T-cell (primary cell): ENCODE measurements around the gene SCN2B. TPM values are rescaled to one million over a fixed set of nuclear protein-coding genes. Genes with fewer than 3 reads are reported as not detected.
"Not testable (repeated sequence)": the region's sequence is repeated elsewhere in the genome, so short reads cannot be mapped to it uniquely, and the experiment has no call there.

Experiments used
- ATAC-seq, 4 experiments: fragments of 200-7000 bp in 3 of 4; fragments of 150-1000 bp in 1 of 4; cut with Tn5 transposase; replicated peaks in 1 of 4; 1 replicate in 3 of 4; 2 replicates in 1 of 4; pipeline ENCODE4 v1.10.0; 2021; ENCODE audit warnings: moderate library complexity in 3 of 4, mild to moderate bottlenecking in 2 of 4, moderate number of reproducible peaks in 1 of 4
- CTCF ChIA-PET, 2 donors: fragments of 300-600 bp; sonication (Branson Sonifier 250); formaldehyde crosslinking; loops; one replicate each; lab custom pipeline; 2022; ENCODE audit warnings: antibody characterized with exemption in 2 of 2; lab: Charles Lee
- POLR2A ChIA-PET, 2 donors: fragments of 300-600 bp; sonication (Branson Sonifier 250); formaldehyde crosslinking; loops; one replicate each; lab custom pipeline; 2022; ENCODE audit warnings: antibody characterized with exemption in 2 of 2; lab: Charles Lee
- DNase-seq, 35 experiments: peaks; one replicate each; pipeline versions ENCODE4 v3.0.0 to v3.0.0-alpha.2; 2013 to 2023
- H3K27ac ChIP-seq: one replicate; pipeline ENCODE4 v1.5.1; 2013; ENCODE audit warnings: low read length
- H3K27me3 ChIP-seq, 2 experiments: replicated peaks in 1 of 2; 1 replicate in 1 of 2; 2 replicates in 1 of 2; pipeline versions ENCODE4 v1.6.1 to v1.7.0; 2013; ENCODE audit warnings: low read length in 1 of 2, mixed read lengths in 1 of 2; ENCODE audit not compliant: control insufficient read depth in 2 of 2, insufficient read depth in 2 of 2; ENCODE audit errors: extremely low read depth in 1 of 2
- H3K36me3 ChIP-seq, 2 donors: 1 replicate in 1 of 2; 2 replicates in 1 of 2; pipeline versions ENCODE4 v1.6.1 to v1.7.0; 2013; ENCODE audit warnings: low read length in 1 of 2; ENCODE audit not compliant: control insufficient read depth in 2 of 2, insufficient read depth in 1 of 2; ENCODE audit errors: extremely low read depth in 1 of 2
- H3K4me1 ChIP-seq, 2 experiments: 1 replicate in 1 of 2; 2 replicates in 1 of 2; pipeline versions ENCODE4 v1.6.1 to v1.7.0; 2013; ENCODE audit warnings: low read length in 2 of 2, mixed read lengths in 1 of 2; ENCODE audit not compliant: insufficient read depth in 2 of 2, control insufficient read depth in 1 of 2; ENCODE audit errors: extremely low read depth in 1 of 2
- H3K4me3 ChIP-seq, 2 donors: 1 replicate in 1 of 2; 2 replicates in 1 of 2; pipeline versions ENCODE4 v1.5.1 to v1.7.0; 2013; ENCODE audit warnings: mild to moderate bottlenecking in 2 of 2, low read length in 1 of 2, moderate library complexity in 1 of 2; ENCODE audit not compliant: control insufficient read depth in 1 of 2; ENCODE audit errors: extremely low read depth in 1 of 2
- H3K9me3 ChIP-seq: 2 replicates; pipeline ENCODE4 v1.7.0; 2013
- H3K27ac Mint-ChIP-seq, 2 donors: one replicate each; pipeline ENCODE4 v1.8.0; 2020 to 2021; ENCODE audit warnings: mild to moderate bottlenecking in 2 of 2, mixed read lengths in 2 of 2
- H3K27me3 Mint-ChIP-seq, 2 donors: one replicate each; pipeline ENCODE4 v1.8.0; 2021 to 2022; ENCODE audit warnings: mixed read lengths in 2 of 2
- H3K36me3 Mint-ChIP-seq: one replicate; pipeline ENCODE4 v1.8.0; 2021; ENCODE audit warnings: mixed read lengths
- H3K4me1 Mint-ChIP-seq, 3 donors: one replicate each; pipeline ENCODE4 v1.8.0; 2020 to 2022; ENCODE audit warnings: mixed read lengths in 3 of 3, mild to moderate bottlenecking in 1 of 3
- H3K4me3 Mint-ChIP-seq, 3 donors: one replicate each; pipeline ENCODE4 v1.8.0; 2020 to 2022; ENCODE audit warnings: mild to moderate bottlenecking in 3 of 3, mixed read lengths in 3 of 3, moderate library complexity in 3 of 3
- H3K9me3 Mint-ChIP-seq, 3 donors: one replicate each; pipeline ENCODE4 v1.8.0; 2020 to 2022; ENCODE audit warnings: mixed read lengths in 3 of 3
- WGBS: methylation state at CpG from one replicate; pipeline ENCODE4 v1.1.5; 2013; ENCODE audit warnings: missing lambda C conversion rate; ENCODE audit not compliant: insufficient coverage; 5-methylcytosine and 5-hydroxymethylcytosine counted together
- total RNA-seq, 35 experiments: library from RNA in 6 of 35; stranded (reverse) in 6 of 35; fragments of 120-200 nt in 1 of 35; gene quantifications; one replicate each; pipeline versions ENCODE4 v1.2.1 to v1.2.4 and lab custom pipeline; 2013 to 2026

Gene SCN2B
- total RNA-seq, 5 donors from 2014 or later (not counting 1 experiment from before 2014, with no cell fraction given) = 0.06 TPM; not detected in 4

DNA sequence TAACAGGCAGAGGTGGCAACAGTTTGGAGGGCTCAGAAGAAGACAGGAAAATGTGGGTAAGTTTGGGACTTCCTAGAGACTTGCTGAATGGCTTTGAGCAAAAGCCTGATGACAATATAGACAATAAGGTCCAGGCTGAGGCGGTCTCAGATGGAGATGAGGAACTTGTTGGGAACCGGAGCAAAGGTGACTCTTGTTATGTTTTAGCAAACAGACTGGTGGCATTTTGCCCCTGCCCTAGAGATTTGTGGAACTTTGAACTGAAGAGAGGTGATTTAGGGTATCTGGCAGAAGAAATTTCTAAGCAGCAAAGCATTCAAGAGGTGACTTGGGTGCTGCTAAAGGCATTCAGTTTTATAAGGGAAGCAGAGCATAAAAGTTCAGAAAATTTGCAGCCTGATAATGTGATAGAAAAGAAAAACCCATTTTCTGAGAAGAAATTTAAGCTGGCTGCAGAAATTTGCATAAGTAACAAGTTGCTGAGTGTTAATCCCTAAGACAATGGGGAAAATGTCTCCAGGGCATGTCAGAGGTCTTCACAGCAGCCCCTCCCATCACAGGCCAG is 14.6 kb upstream of the SCN2B start:
- Histone ChIP-seq H3K27me3 (peaks cover 0 to 13% of the 10 kb centered on the region in 2 experiments), H3K36me3 (peaks cover 0 to 26% of the 10 kb centered on the region in 2 donors)
- H3K9me3 ChIP-seq, H3K4me3 Mint-ChIP-seq, H3K27ac ChIP-seq, H3K4me1 ChIP-seq, H3K4me3 ChIP-seq, H3K4me1 Mint-ChIP-seq, H3K9me3 Mint-ChIP-seq, DNase-seq, ATAC-seq, CTCF ChIA-PET, POLR2A ChIA-PET: not testable (repeated sequence)
- Mint-ChIP-seq H3K27me3 (peaks cover 7 to 17% of the 10 kb centered on the region in 2 donors), H3K36me3 (peaks cover 27% of the 10 kb centered on the region), H3K27ac (peak overlapping the region in 1 of 2 donors; percentile 11)
- no CpG with 5 or more reads among the region's 2 CpGs for WGBS

DNA sequence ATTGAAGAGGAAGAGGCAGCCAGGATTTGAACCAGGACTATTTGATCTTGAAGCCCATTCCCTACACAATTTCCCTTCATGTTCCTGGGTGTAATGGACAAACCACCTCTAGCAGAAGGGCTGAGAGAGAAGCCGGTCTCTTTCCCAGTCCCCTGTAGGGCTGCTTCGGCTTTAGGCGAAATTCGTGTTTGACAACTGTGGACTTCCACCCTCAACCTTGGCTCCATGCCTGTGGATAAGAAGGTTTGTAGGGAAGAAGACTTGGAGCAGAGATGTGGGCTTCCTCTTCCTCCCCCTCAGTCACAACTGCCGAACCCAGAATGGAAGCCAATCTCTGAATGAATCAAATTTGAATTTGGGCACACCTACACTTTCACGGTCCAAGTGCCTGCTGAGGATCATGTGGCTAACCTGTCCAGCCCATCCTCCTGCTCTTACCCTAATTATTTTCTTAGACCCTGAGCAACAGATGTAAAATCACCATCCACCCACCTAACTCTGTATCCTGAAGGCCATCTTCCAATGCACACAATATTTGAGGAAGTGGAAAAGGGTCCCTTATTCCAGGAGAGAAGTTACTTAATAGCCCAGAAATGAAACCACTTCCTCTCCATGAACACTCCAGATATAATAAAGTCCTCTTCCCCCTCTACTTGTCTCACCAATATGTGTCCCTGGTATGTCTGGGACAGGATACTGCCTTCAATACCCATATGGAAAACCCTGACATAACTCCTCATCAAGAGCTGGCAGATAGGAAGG is 10.1 kb upstream of the SCN2B start:
- peaks cover 0 to 4% (median 0%) of the 10 kb centered on the region in 3 donors for H3K9me3 Mint-ChIP-seq
- H3K4me1 ChIP-seq = no peaks in the 10 kb centered on the region
- no peak overlapping the region for H3K4me3 ChIP-seq
- H3K27ac Mint-ChIP-seq = no peak overlapping the region
- peaks cover 21 to 22% of the 10 kb centered on the region in 2 donors for H3K27me3 Mint-ChIP-seq
- POLR2A ChIA-PET = no interaction called here
- H3K36me3 Mint-ChIP-seq = no peaks in the 10 kb centered on the region
- no peak overlapping the region for H3K27ac ChIP-seq
- H3K27me3 ChIP-seq = peaks cover 0 to 21% of the 10 kb centered on the region in 2 experiments
- WGBS = 60% methylated on average over 1 of the region's 6 CpGs
- no peaks in the 10 kb centered on the region for H3K36me3 ChIP-seq
- no peaks in the 10 kb centered on the region for H3K9me3 ChIP-seq
- H3K4me1 Mint-ChIP-seq = no peaks in the 10 kb centered on the region
- ATAC-seq (no peak), DNase-seq (no peak)
- no peak overlapping the region for H3K4me3 Mint-ChIP-seq
- CTCF ChIA-PET = no interaction called here

DNA sequence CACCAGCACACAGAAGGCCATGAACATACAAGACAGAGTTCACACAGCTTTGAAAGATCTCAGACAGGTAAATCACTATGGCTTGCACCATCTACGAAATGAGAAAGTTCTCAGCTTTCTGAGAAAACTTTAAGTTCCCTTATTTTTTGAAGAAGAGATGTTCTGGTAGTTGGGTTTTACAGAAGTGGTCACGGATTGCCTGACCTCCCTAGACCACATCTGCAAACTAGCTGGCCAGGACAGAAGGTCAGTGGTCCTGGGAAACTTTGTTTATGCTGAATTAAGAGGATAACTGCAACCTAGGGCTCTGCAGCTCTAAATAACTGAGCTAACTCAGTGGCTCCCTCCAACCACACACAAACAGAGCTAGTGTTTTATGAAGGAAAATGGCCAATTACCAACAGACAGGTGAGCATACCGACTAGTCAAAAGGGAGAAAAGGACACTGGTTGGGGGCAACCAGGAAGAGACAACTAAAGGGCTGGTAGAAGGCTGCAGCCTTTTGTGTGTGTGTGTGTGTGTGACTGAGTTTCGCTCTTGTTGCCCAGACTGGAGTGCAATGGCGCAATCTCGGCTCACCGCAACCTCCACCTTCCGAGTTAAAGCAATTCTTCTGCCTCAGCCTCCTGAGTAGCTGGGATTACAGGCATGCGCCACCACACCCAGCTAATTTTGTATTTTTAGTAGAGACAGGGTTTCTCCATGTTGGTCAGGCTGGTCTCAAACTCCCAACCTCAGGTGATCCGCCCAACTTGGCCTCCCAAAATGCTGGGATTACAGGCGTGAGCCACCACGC is 8.5 kb upstream of the SCN2B start:
- POLR2A ChIA-PET = interaction anchor here in 1 of 2 donors (0.7 kb wide), 1 partner anchor 65 kb away, joined by 4 read pairs; no protein-coding TSS in a partner anchor
- H3K27ac Mint-ChIP-seq = no peak overlapping the region
- 95% methylated on average over 8 of the region's 12 CpGs for WGBS
- H3K9me3 ChIP-seq = no peaks in the 10 kb centered on the region
- peaks cover 20 to 22% of the 10 kb centered on the region in 2 donors for H3K27me3 Mint-ChIP-seq
- H3K36me3 ChIP-seq = no peaks in the 10 kb centered on the region
- H3K27ac ChIP-seq = no peak overlapping the region
- no peak overlapping the region for H3K4me3 Mint-ChIP-seq
- H3K4me3 ChIP-seq = no peak overlapping the region
- H3K9me3 Mint-ChIP-seq = no peaks in the 10 kb centered on the region
- H3K36me3 Mint-ChIP-seq = no peaks in the 10 kb centered on the region
- no peak for ATAC-seq
- CTCF ChIA-PET = interaction anchor here in 1 of 2 donors (0.6 to 2.0 kb wide), 2 partner anchors 13 to 14 kb away, joined by 3 to 4 read pairs; no protein-coding TSS in a partner anchor
- no peaks in the 10 kb centered on the region for H3K4me1 ChIP-seq
- no peak for DNase-seq
- H3K4me1 Mint-ChIP-seq = no peaks in the 10 kb centered on the region
- H3K27me3 ChIP-seq = peaks cover 0 to 29% of the 10 kb centered on the region in 2 experiments

DNA sequence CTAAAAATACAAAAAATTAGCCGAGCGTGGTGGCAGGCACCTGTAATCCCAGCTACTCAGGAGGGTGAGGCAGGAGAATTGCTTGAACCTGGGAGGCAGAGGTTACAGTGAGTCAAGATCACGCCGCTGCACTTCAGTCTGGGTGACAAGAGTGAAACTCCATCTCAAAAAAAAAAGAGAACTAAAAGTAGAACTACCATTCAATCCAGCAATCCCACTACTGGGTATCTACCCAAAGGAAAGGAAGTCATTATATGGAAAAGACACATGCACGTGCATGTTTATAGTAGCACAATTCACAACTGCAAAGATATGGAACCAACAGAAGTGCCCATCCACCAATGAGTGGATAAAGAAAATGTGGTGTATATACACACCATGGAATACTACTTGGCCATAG is 7.3 kb upstream of the SCN2B start:
- DNase-seq, H3K36me3 ChIP-seq, H3K36me3 Mint-ChIP-seq, POLR2A ChIA-PET, H3K27ac ChIP-seq, H3K4me3 Mint-ChIP-seq, H3K9me3 Mint-ChIP-seq, H3K9me3 ChIP-seq, H3K4me3 ChIP-seq, H3K4me1 Mint-ChIP-seq, H3K27ac Mint-ChIP-seq, ATAC-seq, H3K4me1 ChIP-seq: not testable (repeated sequence)
- no CpG with 5 or more reads among the region's 5 CpGs for WGBS
- CTCF ChIA-PET = interaction anchor here in 1 of 2 donors (2.0 kb wide), 1 partner anchor 15 kb away, joined by 4 read pairs; no protein-coding TSS in a partner anchor
- H3K27me3 ChIP-seq = peaks cover 0 to 32% of the 10 kb centered on the region in 2 experiments
- H3K27me3 Mint-ChIP-seq = peaks cover 14 to 27% of the 10 kb centered on the region in 2 donors

DNA sequence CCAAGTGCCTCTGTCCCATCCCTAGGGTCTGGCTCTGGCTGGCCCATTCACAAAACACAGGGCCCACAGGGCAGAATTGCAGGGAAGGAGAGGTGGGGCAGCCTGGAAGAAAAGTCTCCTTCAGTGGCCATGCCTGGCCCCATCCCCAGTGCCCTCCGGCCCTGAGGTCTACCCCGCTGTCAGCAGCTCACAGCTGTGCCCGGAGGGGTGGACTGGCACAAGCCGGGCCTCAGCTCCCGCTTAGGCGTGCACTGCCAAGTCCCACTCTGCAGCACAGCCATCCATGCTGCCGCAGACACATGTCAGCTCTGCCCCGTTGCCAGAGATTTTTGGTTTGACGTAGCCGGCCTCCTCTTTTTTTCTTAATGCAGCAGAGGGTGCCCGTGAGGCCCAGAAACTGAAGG is 3.9 kb upstream of the SCN2B start:
- H3K27me3 Mint-ChIP-seq = peaks cover 14 to 22% of the 10 kb centered on the region in 2 donors

DNA sequence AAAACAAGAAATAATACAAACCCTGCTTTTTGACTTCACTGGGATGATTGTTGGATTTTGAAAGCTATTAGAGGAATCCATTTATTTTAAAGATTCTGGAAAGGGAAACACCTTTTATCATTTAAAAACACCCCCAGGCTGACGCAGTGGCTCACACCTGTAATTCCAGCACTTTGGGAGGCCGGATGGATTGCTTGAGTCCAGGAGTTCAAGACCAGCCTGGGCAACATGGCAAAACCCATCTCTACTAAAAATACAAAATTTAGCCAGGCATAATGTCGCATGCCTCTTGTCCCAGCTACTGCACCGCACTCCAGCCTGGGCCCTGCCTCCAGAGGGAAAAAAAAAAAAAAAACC is 317 bp upstream of the SCN2B start:
- H3K9me3 Mint-ChIP-seq = no peaks in the 10 kb centered on the region
- no peak for DNase-seq
- CTCF ChIA-PET = interaction anchor here (0.6 kb wide), 2 partner anchors 53 to 954 kb away, joined by 3 to 4 read pairs; no protein-coding TSS in a partner anchor
- ATAC-seq = no peak
- WGBS = 92% methylated on average over 2 of the region's 4 CpGs
- H3K27ac Mint-ChIP-seq = no peak overlapping the region
- Histone ChIP-seq H3K27me3 (peaks cover 0 to 29% of the 10 kb centered on the region in 2 experiments), H3K36me3 (no peaks in the 10 kb centered on the region), H3K4me3 (no peak overlapping the region), H3K4me1 (peaks cover 0 to 3% of the 10 kb centered on the region in 2 experiments), H3K9me3 (no peaks in the 10 kb centered on the region), H3K27ac (no peak overlapping the region)
- no peak overlapping the region for H3K4me3 Mint-ChIP-seq
- H3K36me3 Mint-ChIP-seq = no peaks in the 10 kb centered on the region
- peaks cover 10 to 13% of the 10 kb centered on the region in 2 donors for H3K27me3 Mint-ChIP-seq
- POLR2A ChIA-PET = no interaction called here
- H3K4me1 Mint-ChIP-seq = peaks cover 0 to under 1% (median under 1%) of the 10 kb centered on the region in 3 donors

More for the DNA sequence above, 3.9 kb upstream of the SCN2B start:
- H3K36me3 ChIP-seq = no peaks in the 10 kb centered on the region
- no peaks in the 10 kb centered on the region for H3K9me3 ChIP-seq
- Mint-ChIP-seq H3K4me1 (no peaks in the 10 kb centered on the region), H3K9me3 (no peaks in the 10 kb centered on the region), H3K4me3 (no peak overlapping the region), H3K36me3 (no peaks in the 10 kb centered on the region), H3K27ac (no peak overlapping the region)
- POLR2A ChIA-PET = no interaction called here
- ATAC-seq (peak in 1 of 4 experiments; percentile 41), DNase-seq (peak in 1 of 35 experiments; percentile 14)
- WGBS = 52% methylated on average over 11 of the region's 11 CpGs
- no peaks in the 10 kb centered on the region for H3K4me1 ChIP-seq
- no peak overlapping the region for H3K4me3 ChIP-seq
- CTCF ChIA-PET = interaction anchor here in 1 of 2 donors (1.1 kb wide), 1 partner anchor 9 kb away, joined by 3 read pairs; no protein-coding TSS in a partner anchor
- H3K27me3 ChIP-seq = peaks cover 0 to 32% of the 10 kb centered on the region in 2 experiments
- H3K27ac ChIP-seq = no peak overlapping the region
